Progenitor cell of endocrine pancreas (in vitro differentiated cells): ENCODE results near the gene RPN1. TPM values are rescaled to one million over a fixed set of nuclear protein-coding genes. Genes with fewer than 3 reads are reported as not detected.

ENCODE experiments used
- DNase-seq: peaks from one replicate; pipeline ENCODE4 v3.0.0; 2021; ENCODE audit warnings: low spot score; ENCODE audit not compliant: unreplicated experiment
- H3K27ac Mint-ChIP-seq: 2 replicates; pipeline ENCODE4 v1.8.0; 2021; ENCODE audit warnings: mild to moderate bottlenecking, moderate library complexity, mixed read lengths
- H3K27me3 Mint-ChIP-seq: 2 replicates; pipeline ENCODE4 v1.8.0; 2021; ENCODE audit warnings: mixed read lengths
- H3K36me3 Mint-ChIP-seq: 2 replicates; pipeline ENCODE4 v1.8.0; 2022; ENCODE audit warnings: mixed read lengths; ENCODE audit not compliant: insufficient read depth
- H3K4me1 Mint-ChIP-seq: 2 replicates; pipeline ENCODE4 v1.8.0; 2021; ENCODE audit warnings: low read depth, mixed read lengths
- H3K4me3 Mint-ChIP-seq: 2 replicates; pipeline ENCODE4 v1.8.0; 2021; ENCODE audit warnings: low read depth, mild to moderate bottlenecking, moderate library complexity, mixed read lengths
- H3K9me3 Mint-ChIP-seq: 2 replicates; pipeline ENCODE4 v1.8.0; 2021; ENCODE audit warnings: low read depth, mixed read lengths
- CTCF ChIP-seq: fragments of 200-600 bp; sonication (generic); IDR thresholded peaks from one replicate; pipeline ENCODE4 v1.5.0; 2021; ENCODE audit warnings: antibody characterized with exemption, mild to moderate bottlenecking; ENCODE audit not compliant: unreplicated experiment
- total RNA-seq: library from RNA; stranded (reverse); gene quantifications from 2 replicates; pipeline ENCODE4 v1.2.1, GENCODE V29; 2021

The RPN1 gene
- total RNA-seq, 1 donor from 2014 or later, result 166 TPM

GRCh38 chr3:128585974-128586373, 64.6 kb downstream of the RPN1 start:
- H3K4me1 Mint-ChIP-seq, result no peaks in the 10 kb centered on the region

DNA sequence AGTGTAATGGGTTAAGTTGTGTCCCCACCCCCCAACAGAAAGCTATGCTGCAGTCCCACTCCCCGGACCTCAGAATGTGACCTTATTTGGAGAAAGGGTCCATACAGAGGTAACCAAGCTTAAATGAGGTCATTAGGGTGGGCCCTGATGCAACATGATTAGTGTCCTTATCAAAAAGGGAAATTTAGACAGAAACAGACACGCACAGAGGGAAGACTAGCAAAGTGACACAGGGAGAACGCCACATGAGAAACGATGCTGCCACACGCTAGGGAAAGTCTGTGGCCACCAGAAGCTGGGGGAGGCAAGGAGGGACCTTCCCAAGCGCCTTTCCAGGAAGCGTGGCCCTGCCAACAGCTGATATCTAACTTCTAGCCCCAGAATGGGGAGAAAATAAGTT, 65.4 kb downstream of the RPN1 start:
- peaks cover 4% of the 10 kb centered on the region for H3K9me3 Mint-ChIP-seq
- no peak for TF ChIP-seq CTCF
- no peaks in the 10 kb centered on the region for H3K4me1 Mint-ChIP-seq
- DNase-seq, result no peak
- peaks cover 1% of the 10 kb centered on the region for H3K36me3 Mint-ChIP-seq
- no peak overlapping the region for H3K4me3 Mint-ChIP-seq
- H3K27me3 Mint-ChIP-seq, result peaks cover 34% of the 10 kb centered on the region
- no peak overlapping the region for H3K27ac Mint-ChIP-seq

More at GRCh38 chr3:128585974-128586373, 64.6 kb downstream of the RPN1 start:
- H3K27me3 Mint-ChIP-seq, result peaks cover 34% of the 10 kb centered on the region
- no peak overlapping the region for H3K4me3 Mint-ChIP-seq
- peaks cover 4% of the 10 kb centered on the region for H3K9me3 Mint-ChIP-seq
- H3K36me3 Mint-ChIP-seq, result peaks cover 1% of the 10 kb centered on the region
- no peak overlapping the region for H3K27ac Mint-ChIP-seq
- TF ChIP-seq CTCF, result no peak
- no peak for DNase-seq

- TF ChIP-seq CTCF, result peak; percentile 65
- peak; percentile 31 for DNase-seq
- Mint-ChIP-seq H3K4me3 (no peak overlapping the region), H3K4me1 (no peaks in the 10 kb centered on the region), H3K27ac (no peak overlapping the region), H3K27me3 (peaks cover 34% of the 10 kb centered on the region), H3K9me3 (no peaks in the 10 kb centered on the region), H3K36me3 (no peaks in the 10 kb centered on the region)
Observed at GRCh38 chr3:128584412-128585020, 66.1 kb downstream of the RPN1 start.

DNA sequence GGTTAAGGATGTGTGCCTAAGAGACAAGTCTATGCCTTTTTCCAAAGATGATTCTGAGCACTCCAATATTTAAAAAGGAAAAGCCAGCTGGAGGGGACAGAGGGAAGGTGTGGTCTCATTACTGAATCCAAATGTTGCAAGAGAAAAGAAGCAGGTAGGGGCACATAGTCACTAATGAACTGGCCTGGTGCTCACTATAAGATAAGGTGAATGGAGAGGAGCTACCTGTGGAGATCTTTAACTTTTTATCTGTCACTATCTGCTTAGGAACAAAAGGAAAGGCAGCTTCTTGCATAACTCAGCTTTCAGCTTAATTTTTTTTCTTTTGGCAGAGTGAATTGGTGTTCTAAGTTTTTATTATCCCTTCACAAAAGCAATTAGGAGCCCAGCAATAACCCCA, 69.1 kb downstream of the RPN1 start:
- Mint-ChIP-seq H3K4me3 (no peak overlapping the region), H3K36me3 (no peaks in the 10 kb centered on the region), H3K4me1 (peaks cover 2% of the 10 kb centered on the region), H3K27ac (no peak overlapping the region), H3K27me3 (peaks cover 38% of the 10 kb centered on the region), H3K9me3 (no peaks in the 10 kb centered on the region)
- no peak for TF ChIP-seq CTCF
- DNase-seq, result no peak

- Mint-ChIP-seq H3K27me3 (peaks cover 33% of the 10 kb centered on the region), H3K4me3 (no peak overlapping the region), H3K36me3 (no peaks in the 10 kb centered on the region), H3K27ac (no peak overlapping the region), H3K4me1 (peaks cover 2% of the 10 kb centered on the region), H3K9me3 (no peaks in the 10 kb centered on the region)
- DNase-seq, result no peak
- no peak for TF ChIP-seq CTCF
Observed at GRCh38 chr3:128579927-128580326, 70.7 kb downstream of the RPN1 start.
